SK-N-DZ (cell line): ENCODE data around the gene PDC. TPM values are rescaled to one million over a fixed set of nuclear protein-coding genes. Genes with fewer than 3 reads are reported as not detected.
A peak's percentile ranks its signal among the peaks of the same experiment; 100 is the strongest.

Experiments used
- DNase-seq: peaks from one replicate; pipeline ENCODE4 v3.0.0-alpha.2; 2015; ENCODE audit warnings: low spot score
- polyA plus RNA-seq, 2 experiments: library from polyadenylated mRNA; depleted of rRNA; stranded (reverse); fragments of >200 nt; gene quantifications; 2 replicates each; pipeline ENCODE4 v1.2.3, GENCODE V29; 2014

PDC gene
- polyA plus RNA-seq (2014; cell fraction: cytosol; rRNA removed): not detected in 2 replicates
- not detected in 2 replicates for polyA plus RNA-seq (2014; cell fraction: nucleus; rRNA removed)

- no peak for DNase-seq
Observed at GRCh38 chr1:186461014-186461413, at the start of gene PDC. TSS of gene PDC (minus strand) at chr1:186461114. CDS start at chr1:186449459, 11,655 bp downstream.

DNA sequence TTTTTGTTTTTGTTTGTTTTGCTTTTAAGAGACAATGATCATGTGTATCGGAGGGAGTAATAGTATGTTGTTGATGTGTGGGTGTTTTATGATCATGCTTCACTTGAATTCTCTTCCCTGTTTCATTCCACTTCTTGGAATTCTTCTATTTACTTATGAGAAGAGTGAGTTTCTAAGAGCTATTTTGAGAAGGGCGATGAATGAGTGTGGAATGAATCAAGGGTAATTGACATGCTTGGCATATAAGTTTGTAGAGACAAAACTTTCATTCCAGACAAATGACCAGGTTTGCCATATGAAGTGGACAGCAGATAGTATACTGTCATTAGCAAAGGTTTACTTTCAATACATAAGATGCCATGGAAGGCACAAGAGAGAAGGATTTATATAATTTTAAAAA is 42.3 kb upstream of the PDC start:
- no peak for DNase-seq

DNA sequence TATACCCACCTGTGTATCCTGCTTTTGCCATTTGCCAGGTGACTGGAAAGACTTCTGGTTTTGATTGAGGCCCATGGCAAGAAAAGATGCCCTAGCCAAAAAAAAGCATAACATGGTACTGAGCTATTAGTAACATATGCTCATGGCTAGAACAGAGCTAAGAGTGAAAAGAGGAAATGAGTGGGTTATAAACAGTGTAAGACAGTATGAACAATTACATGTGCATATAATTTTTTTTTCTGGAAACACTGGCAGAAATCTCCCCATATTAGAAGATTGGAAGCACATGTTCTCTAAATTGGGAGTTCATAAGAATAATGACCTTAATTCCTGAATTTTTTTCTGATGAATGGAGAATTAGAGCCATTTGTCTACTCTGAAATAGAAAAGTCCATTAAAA is 41.2 kb upstream of the PDC start:
- DNase-seq: no peak

GRCh38 chr1:186500804-186501203 is 39.9 kb upstream of the PDC start:
- no peak for DNase-seq

- no peak for DNase-seq
Observed at GRCh38 chr1:186499571-186499970, 38.7 kb upstream of the PDC start.

DNA sequence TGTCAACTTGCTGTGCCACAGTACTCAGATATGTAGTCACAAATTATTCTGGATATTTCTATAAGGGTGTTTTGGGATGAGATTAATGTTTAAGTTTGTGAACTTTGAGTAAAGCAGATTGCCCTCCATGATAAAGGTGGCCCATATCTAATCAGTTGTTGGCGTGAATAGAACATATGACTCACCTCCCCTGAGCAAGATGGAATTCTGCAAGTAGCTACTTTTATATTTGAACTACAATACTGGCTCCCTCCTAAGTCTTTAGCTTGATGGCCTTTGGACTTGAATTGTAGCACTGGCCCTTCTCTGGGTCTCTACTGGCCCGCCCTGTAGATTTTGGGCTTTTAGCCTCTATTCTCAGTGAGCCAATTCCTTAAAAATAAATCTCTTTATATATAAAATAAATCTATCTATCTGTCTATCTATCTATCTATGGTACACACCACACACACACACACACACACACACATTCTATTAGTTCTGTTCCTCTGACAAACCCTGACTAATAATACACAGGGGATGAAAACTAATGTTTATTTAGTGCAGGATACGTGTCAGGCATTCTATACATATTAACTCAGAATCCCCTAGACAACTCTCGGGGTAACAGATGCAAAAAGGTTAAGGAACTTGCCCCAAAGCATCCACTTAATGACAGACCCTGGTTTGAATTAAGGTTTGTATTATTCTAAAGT is 37.9 kb upstream of the PDC start:
- DNase-seq: no peak

DNA sequence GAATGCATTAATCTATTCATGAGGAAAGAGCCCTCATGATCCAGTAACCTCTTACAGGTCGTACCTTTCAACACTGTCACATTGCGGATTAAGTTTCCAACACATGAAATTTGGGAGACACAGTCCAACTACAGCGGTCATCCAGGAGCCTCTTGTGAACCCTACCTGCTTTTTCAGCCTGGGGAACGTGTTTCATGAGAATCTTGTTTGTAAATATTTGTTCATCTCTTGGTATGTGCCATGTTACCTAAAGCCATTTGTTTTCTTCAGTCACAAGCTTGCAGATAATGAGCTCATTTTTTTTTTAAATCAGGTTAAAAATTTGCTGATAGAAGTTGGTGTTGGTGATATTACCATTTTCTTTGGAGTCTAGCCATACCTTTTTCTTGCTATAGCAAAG is 37.2 kb upstream of the PDC start:
- DNase-seq: no peak

- DNase-seq: no peak
Observed at GRCh38 chr1:186497651-186498050, 36.7 kb upstream of the PDC start.

GRCh38 chr1:186496171-186496851 is 35.4 kb upstream of the PDC start:
- DNase-seq: no peak

DNA sequence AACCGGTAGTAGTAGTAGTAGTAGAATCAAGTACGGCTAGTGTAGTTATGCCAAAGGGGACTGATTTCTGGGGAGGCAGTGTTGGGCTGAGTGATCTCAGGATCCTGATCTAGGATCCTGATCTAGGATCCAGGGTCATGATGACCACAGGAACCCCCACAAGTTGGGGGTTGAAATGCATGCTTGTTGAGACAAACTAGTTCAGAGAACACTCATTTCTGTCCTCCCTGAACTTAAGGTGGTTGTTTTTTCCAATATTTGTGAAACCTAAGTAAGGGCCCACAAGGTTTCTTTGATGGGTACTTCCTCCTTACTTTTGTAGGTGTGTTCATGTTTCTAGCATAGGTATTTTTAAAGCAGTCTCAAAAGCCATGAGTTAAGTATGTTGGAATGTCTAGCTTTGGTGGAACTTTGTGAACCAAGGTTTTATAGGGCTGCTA is 33.9 kb upstream of the PDC start:
- DNase-seq: no peak

DNA sequence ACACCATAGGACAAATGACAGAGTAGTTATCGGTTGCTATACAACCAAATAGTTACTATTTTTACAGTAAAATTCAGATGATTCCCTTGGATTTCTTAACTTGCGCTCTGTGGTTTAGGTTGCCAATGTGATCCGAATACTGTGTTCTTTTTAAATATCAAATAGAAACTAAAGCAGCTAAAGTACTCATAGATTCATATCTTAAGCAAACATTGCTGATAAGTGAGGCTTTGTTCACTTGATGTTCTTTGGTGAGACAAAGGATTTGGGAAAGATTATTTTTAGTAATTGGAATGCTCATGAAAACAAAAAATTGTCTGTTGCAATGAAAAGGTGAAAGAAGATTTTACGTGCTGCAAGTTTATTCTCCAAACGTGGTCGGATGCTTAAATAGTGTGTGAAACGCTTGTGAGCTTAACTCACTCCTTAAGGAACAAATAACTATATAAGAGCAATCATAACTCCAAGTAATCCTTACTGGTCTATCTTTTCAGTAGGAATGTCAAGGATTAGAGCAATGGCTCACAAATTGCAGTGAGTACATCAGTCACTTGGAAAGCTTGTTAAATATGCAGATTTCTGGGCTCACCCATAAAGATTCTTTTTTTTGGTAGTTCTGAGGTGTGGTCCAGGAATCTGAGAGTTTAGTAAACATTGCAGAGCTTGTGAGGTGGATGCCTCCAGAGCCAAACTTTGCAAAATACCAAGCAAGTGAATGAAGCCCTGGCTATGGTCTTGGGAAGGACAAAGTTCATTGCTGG is 31.8 kb upstream of the PDC start:
- no peak for DNase-seq

DNA sequence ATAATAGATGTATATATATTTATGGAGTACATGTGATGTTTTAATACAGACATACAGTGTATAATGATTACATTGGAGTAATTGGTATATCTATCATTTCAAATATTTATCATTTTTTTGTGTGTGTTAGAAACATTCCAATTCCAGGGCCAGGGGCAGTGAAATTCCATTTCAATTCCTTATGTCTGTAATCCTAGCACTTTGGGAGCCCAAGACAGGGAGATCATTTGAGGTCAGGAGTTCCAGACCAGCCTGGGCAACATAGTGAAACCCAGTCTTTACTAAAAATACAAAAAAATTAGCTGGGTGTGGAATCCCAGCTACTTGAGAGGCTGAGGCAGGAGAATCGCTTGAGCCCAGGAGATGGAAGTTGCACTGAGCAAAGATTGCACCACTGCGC is 30.4 kb upstream of the PDC start:
- no peak for DNase-seq

DNA sequence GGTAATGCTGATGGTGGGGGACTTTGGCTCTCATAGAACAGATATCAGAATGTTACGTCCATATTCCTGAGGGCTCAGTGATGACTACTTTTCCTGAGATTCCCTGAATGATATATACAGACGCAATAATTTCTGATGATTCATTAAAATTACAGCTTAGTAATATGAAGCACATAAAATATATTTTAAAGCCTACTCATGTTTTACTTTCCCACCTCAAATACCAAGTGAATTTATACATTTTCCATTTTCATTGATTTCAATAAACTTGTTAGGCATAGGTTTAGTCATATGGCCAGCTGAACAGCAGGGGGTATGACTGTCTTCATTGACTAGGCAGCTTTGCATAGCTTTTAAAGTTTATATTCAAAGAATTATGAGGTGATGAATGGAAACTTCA is 26.2 kb upstream of the PDC start:
- DNase-seq: no peak

- no peak for DNase-seq
Observed at GRCh38 chr1:186486061-186486460, 25.1 kb upstream of the PDC start.

GRCh38 chr1:186483561-186483960 is 22.6 kb upstream of the PDC start:
- no peak for DNase-seq

GRCh38 chr1:186482661-186483255 is 21.8 kb upstream of the PDC start:
- DNase-seq: peak; percentile 65

GRCh38 chr1:186481303-186481888 is 20.5 kb upstream of the PDC start:
- no peak for DNase-seq

- DNase-seq: peak; percentile 14
Observed at GRCh38 chr1:186479162-186479561, 18.2 kb upstream of the PDC start.

GRCh38 chr1:186476264-186477040 is 15.5 kb upstream of the PDC start:
- no peak for DNase-seq

GRCh38 chr1:186474208-186474607 is 13.3 kb upstream of the PDC start:
- DNase-seq: peak; percentile 89

- DNase-seq: no peak
Observed at GRCh38 chr1:186473047-186473446, 12.1 kb upstream of the PDC start.
